GM19324 (cell line): ENCODE data around the gene MOV10.

Experiments used
- ATAC-seq: cut with Tn5 transposase; IDR thresholded peaks from one replicate; pipeline ENCODE4 v1.9.1; 2021; ENCODE audit warnings: mild to moderate bottlenecking, moderate library complexity; ENCODE audit not compliant: unreplicated experiment, low FRiP score

MOV10 gene

DNA sequence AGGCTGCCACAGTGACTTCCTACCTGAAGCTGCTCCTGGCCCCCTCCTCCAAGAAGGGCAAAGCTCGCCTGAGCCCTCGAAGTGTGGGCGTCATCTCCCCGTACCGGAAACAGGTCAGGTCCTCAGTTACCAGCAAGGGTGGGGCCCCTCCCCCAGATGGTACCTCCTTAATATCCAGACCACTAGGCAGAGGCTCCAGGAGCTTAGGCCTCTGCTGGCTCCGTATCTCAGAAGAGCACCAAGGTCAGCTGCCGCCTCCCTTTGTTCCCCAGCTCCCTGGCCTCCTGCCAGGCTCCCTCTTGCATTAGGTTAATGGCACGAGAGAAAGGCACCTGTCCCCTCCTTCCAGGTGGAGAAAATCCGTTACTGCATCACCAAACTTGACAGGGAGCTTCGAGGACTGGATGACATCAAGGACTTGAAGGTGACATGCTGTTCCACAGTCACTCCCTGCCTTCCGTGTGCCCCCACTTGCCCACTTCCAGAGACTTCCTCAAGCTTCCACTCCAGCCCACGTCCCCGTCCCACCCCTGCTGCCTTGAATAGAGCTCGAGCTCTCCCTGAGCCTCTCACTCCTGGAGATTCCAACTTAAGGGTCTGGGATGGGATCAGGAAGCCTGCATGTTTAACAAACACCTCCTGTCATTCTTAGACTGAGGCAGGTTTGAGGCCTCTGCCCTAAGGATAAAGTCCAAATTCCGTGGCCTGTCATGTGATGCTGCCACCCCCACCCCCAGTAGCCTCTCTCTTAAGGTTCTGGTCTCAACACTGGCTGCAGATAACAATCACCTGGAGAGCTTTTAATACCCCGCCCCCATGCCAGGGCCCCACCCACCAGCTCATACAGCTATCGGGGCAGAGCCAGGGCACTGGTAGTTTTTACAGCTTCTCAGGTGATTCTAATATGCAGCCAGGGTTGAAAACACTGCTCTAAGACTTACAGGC is 24.2 kb downstream of the MOV10 start:
- no peak for ATAC-seq

- no peak for ATAC-seq
Observed at GRCh38 chr1:112699425-112700144, 25.1 kb downstream of the MOV10 start.

DNA sequence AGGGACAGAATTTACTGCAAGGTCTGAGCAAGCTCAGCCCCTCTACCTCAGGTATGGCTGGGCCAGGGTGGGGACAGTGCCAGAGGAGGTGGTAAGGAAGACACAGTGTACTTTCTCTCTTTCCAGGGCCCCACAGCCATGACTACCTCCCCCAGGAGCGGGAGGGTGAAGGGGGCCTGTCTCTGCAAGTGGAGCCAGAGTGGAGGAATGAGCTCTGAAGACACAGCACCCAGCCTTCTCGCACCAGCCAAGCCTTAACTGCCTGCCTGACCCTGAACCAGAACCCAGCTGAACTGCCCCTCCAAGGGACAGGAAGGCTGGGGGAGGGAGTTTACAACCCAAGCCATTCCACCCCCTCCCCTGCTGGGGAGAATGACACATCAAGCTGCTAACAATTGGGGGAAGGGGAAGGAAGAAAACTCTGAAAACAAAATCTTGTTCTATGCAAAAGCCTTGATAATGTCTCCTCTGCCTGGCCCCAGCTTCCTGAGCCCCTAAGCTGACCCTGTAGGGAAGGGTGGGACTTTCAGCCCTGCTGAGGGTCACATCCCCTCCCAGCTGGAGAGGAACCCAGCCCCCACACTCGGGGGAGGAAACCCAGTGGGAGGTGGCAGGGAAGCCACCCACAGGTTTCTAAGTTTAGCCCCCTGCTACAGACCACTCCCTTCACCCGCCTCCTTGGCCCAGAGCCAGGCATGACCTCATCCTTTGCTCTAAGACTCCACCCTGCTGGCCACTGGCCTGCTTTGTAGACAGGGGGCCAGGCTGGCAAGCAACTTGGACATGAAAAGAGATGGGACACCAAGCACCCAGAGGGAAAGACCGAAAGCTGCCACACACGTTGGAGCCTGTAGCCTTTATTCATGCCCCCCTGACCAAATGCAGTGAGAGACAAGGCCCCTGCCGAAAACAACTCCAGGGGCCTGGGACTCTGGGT is 26.1 kb downstream of the MOV10 start:
- ATAC-seq, result peak; percentile 35

DNA sequence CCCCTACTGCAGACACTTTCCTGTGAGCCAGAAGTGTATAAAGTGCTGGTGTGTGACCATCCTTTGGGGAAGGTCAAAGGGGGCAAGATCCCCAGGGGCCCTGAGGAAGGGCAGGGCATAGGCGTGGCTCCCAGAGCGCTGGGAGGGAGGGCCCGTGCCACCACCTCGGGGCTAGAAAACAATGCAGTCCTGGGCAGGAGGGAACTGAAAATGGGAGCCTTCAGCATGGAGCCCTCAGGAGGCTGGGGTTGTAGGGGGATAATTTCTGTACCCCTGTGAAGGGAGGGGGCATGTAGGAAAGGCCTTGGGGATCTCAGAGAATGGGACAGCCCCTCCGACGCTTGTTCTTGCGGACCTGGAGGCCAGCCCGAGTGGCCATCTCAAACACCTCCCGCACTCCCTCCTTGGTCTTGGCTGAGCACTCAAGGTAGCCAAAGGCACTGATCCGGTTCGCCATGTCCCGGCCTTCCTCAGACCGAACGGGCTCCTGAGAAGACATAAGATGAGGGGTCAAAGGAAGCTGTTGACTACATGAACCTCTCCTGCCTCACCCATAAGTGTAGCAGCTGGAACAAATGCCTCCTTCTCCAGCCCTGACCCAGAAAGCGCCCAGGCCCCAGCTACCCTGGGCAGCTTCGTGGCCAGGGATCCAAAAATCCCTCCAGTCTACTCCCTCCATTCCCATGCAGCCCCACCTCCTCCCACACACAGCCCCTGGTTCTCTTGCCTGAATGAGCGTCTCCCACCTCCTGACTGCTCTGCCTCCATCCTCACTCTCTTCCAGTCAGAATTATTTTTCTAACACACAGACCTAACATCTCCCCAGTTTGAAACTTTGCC is 27.0 kb downstream of the MOV10 start:
- ATAC-seq, result no peak

DNA sequence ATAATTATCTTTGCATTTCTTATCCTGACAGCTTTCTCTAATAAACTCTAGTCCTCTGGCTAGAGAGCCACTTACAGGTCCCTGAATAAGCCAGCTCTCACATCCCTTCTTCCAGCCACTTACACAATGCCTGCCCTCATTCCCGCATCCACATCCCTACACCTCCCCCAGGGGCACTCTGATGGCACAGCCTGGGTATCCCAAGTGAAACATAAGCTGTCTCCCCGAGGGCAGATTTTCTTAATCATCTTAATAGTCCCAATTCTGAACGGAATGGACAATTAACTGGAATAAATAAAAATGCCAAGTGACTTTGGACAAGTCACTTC is 27.6 kb downstream of the MOV10 start:
- no peak for ATAC-seq

- no peak for ATAC-seq
Observed at GRCh38 chr1:112702420-112703261, 28.2 kb downstream of the MOV10 start.

DNA sequence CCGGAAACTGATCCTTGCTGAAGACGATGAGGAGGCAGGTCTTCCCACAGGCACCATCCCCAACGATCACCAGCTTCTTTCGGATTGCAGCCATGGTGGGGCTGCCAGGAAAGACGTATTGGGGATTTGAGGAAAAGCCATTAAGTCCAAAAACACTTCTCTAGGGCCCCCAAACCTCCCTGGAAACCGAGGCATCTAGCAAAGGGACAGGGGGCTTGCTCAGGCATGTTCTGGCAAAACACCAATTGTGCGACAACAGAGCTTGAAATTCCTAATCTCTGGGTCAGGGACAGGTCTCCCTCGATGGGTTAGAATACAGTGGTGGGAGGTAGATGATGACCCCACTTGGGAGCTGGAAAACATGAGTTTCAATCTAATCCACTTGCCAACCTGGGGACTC is 29.2 kb downstream of the MOV10 start:
- ATAC-seq, result no peak

DNA sequence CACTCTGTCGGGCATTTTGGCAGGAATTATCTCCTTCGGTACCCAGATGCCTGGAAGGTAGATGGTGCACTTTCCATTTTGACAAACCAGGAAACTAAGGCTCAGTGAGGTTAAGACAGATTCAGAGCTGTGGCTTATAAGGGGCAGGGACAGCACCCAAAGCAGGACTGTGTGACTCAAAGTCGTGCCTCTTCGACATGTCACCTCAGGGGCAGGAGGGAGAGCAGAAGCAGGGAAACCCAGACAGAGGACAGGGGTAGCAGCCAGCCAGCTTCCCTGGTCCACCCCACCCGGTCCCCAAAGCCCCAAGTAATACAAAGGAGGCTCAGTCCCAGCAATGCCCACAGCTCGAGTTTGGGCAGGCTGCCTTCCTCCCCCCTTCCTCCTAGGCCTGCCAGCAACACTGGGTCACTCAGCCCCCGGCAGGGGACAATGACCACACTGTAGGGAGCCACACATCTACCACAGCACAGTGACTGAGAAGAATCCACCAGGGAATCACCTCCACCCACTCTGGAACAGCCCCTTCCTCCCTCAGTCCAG is 30.0 kb downstream of the MOV10 start:
- ATAC-seq, result no peak

DNA sequence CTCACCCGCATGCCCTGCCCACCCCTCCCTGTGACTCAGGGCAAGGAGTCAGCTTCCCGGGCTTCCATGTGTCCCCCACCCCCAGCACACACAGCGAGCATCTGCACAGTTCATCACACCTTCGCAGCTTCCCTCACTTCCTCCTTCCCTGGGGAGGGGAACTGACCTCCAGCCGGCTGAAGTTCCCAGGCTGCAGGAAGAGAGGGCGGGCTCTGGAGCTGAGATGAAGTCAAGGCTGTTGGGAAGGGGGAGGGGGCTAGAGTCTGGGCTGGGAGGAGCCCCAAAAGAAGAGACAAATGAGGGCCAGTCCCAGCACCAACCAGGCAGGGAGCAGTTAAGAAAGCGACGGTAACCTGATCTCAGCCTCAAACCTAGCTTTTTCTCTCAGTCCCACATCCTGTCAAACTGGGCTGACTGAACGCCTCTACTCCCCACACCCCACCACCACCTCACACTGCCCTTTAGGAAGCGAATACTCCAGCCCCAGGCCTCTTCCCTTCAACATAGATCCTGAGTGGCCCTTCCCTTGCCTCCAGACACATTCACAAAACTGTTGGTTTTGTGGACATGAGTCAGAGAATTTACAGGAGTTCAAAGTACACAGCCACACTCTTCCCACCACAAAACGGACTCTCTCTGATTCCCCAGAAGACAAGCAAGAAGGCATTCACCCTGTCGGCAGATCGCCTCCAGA is 30.6 kb downstream of the MOV10 start:
- peak; percentile 36 for ATAC-seq

GRCh38 chr1:112706505-112707220 is 32.2 kb downstream of the MOV10 start, which contains the start of gene RHOC:
RHOC (minus strand) TSS chr1:112707127; CDS start chr1:112703799, 3,328 bp downstream.
- peak; percentile 78 for ATAC-seq

GRCh38 chr1:112707221-112708001 is 33.0 kb downstream of the MOV10 start:
- peak; percentile 77 for ATAC-seq

DNA sequence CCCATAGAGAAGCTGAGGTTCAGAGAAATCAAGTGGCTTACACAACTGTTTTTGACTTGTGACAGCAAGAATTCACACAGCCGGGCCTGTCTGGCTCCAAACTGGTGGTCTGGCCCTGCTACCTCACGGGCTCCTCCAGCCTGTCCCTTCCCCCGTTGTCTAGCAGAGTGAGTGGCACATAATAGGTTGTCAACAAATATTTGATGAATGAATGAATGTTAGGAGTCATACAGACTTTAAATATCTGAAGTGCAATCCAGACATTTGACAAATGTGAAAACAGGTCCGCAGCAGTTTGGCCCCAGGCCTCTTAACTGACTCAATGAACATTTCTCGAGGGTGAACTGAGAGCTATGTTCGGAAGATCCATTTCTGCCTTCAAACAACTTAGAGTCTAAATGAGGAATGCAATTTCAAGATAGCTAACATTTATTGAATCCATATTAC is 33.6 kb downstream of the MOV10 start:
- ATAC-seq, result no peak

- ATAC-seq, result no peak
Observed at GRCh38 chr1:112708489-112708888, 34.0 kb downstream of the MOV10 start.

- no peak for ATAC-seq
Observed at GRCh38 chr1:112710159-112710558, 35.7 kb downstream of the MOV10 start.

DNA sequence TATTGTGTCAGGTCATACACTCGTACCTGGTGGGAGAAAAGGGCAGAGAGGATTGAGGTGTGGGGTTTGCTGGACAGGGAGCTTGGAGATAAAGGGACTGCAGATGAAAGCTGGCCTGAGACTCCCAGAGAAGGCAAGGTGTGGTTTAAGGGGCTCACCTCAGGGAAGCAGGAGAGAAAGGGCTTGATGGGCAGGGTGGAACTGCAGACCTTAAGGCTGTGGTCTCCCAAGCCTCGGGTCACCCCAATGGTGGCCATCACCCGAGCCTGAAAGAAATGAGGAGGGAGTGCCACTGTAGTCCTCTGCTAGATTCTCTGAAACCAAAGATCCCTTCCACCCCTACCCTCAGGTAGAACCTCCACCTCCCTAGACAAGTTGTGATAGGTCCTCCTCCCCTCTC is 36.1 kb downstream of the MOV10 start:
- ATAC-seq, result no peak

DNA sequence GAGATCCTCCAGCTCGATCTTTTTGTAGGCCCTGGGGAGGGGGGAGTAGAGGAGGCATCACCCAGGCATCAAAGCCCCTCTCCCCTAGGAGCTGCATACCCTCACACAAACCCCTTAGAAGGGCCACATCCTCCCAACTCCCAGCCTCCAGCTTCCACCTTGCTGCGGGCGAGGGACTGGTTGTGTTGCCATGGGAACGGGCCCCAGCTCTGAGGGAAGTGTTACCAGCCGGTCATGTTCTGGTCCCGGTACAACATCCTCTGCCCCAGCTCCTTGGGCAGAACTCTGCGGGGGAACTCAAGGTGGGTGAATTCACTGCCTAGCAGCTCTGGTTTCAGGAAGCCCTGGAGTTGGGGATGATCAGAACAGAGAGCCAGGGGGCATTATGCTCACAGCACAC is 36.6 kb downstream of the MOV10 start:
- no peak for ATAC-seq

DNA sequence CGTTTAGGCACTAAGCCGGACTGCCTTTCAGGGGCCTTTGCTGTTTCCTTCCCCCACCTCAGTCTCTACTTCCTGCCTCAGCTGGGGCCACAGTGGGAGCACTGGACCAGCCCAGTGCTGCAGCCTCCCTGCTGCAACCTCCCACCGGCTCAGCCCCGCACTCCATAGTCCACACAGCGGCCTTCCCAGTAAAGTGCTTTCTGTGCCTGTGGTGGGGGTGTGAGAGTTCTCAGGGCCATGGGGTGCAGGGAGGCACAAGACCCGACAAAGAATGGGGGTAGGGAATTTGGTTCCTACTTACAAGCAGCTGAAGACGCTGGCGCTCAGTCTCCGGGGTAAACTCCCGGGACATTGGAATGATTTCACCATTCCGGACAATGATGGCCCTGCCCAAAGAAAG is 37.2 kb downstream of the MOV10 start:
- ATAC-seq, result no peak
